Measurements from ENCODE around the gene GNAT1.

GNAT1 gene

GRCh38 chr3:50187750-50188149 is 3.7 kb upstream of the GNAT1 start:
- DNase-seq (ENCODE audit: low read depth), result no peak
- TF ChIP-seq CTCF (conservative IDR thresholded peaks at IDR 0.05; ENCODE audit: low read depth, low read length), result no peak
- no peak overlapping the region for H3K4me3 ChIP-seq (ENCODE audit: low read length)

- H3K4me3 ChIP-seq (ENCODE audit: low read length), result no peak overlapping the region
- peak; percentile 59 for DNase-seq (ENCODE audit: low read depth)
These were observed 2.1 kb upstream of the GNAT1 start for GRCh38 chr3:50189274-50189673.

DNA sequence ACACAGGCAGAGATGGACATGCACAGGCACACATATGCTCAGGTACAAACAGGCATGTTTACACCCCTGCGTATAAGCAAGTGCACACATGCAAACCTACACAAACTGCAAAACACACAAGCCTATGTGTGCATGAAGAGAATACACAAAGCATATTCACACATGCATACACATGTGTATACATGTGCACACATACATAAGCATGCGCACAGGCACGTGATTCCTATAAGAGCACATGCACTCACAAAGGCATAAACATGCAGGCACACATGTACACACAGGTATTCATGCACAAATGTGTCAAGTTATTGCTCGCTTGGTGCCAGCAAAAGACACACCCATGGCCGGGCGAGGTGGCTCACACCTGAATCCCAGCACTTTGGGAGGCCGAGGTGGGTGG is 1.4 kb upstream of the GNAT1 start:
- TF ChIP-seq CTCF (conservative IDR thresholded peaks at IDR 0.05; ENCODE audit: low read depth, low read length), result no peak
- no peak overlapping the region for H3K4me3 ChIP-seq (ENCODE audit: low read length)
- no peak for DNase-seq (ENCODE audit: low read depth)

More at GRCh38 chr3:50189274-50189673, 2.1 kb upstream of the GNAT1 start:
- peak; percentile 95 for TF ChIP-seq CTCF (conservative IDR thresholded peaks at IDR 0.05; ENCODE audit: low read depth, low read length)

- TF ChIP-seq CTCF (conservative IDR thresholded peaks at IDR 0.05; ENCODE audit: low read depth, low read length), result no peak
- no peak for DNase-seq (ENCODE audit: low read depth)
- H3K4me3 ChIP-seq (ENCODE audit: low read length), result no peak overlapping the region
These were observed 714 bp downstream of the GNAT1 start for GRCh38 chr3:50192124-50192523.

- H3K4me3 ChIP-seq (ENCODE audit: low read length), result no peak overlapping the region
- TF ChIP-seq CTCF (conservative IDR thresholded peaks at IDR 0.05; ENCODE audit: low read depth, low read length), result peak; percentile 91
- no peak for DNase-seq (ENCODE audit: low read depth)
These were observed 1.3 kb downstream of the GNAT1 start for GRCh38 chr3:50192689-50193141.

- H3K4me3 ChIP-seq (ENCODE audit: low read length), result no peak overlapping the region
- no peak for DNase-seq (ENCODE audit: low read depth)
- TF ChIP-seq CTCF (conservative IDR thresholded peaks at IDR 0.05; ENCODE audit: low read depth, low read length), result no peak
These were observed 1.9 kb downstream of the GNAT1 start for GRCh38 chr3:50193286-50193685.

- DNase-seq (ENCODE audit: low read depth), result no peak
- TF ChIP-seq CTCF (conservative IDR thresholded peaks at IDR 0.05; ENCODE audit: low read depth, low read length), result no peak
- H3K4me3 ChIP-seq (ENCODE audit: low read length), result no peak overlapping the region
These were observed 2.3 kb downstream of the GNAT1 start for GRCh38 chr3:50193746-50194127.
